ENCODE data around the gene C3orf22.

The C3orf22 gene

GRCh38 chr3:126526668-126527005 lies 32.1 kb downstream of the C3orf22 start:
- DNase-seq: no peak

GRCh38 chr3:126525853-126526667 lies 32.7 kb downstream of the C3orf22 start:
- DNase-seq: no peak

DNA sequence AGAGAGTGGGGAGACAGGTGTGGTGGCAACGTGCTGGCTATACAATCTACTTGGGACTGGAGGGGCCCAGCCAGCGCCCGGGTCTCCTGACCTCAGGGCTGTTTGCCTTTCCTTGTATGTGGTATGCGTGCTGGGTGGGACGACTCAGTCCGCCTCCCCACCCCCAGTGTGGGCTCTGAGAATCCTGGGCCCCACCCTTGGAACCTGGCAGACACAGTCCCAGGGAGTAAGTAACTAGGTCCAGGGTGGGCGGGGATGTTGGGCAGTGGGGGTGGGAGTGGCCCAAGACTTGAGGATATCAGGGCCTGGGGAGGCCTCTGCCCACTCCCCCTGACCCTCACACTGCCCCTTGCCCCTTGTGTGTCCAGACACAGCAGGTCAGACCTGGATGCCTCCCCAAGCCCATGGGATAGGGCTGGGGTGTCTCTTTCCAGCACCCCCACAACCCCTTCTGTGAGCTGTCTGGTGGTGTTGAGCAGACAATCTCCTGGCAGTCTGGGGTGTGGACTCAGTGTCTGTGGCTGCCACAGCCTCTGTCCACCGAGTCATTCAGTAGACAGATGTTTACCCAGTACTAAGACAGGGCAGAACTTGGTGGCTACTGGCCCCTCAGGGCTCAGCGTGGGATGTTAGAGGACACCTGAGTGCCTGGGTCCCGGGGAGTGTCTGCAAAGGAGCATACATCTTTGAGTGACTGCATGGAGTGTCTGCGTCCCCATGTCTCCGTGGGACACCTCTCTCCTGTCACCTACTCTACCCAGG lies 33.5 kb downstream of the C3orf22 start:
- DNase-seq: no peak

- no peak for DNase-seq
Observed at GRCh38 chr3:126524429-126524988, 34.2 kb downstream of the C3orf22 start.

- no peak for DNase-seq
Observed at GRCh38 chr3:126523745-126524428, 34.8 kb downstream of the C3orf22 start, which contains the start of gene CHST13. TSS of gene CHST13 (plus strand) at chr3:126524155. CDS start at chr3:126524333, 178 bp downstream.

GRCh38 chr3:126522363-126522788 lies 36.4 kb downstream of the C3orf22 start:
- no peak for DNase-seq

GRCh38 chr3:126521122-126521891 lies 37.4 kb downstream of the C3orf22 start:
- no peak for DNase-seq

DNA sequence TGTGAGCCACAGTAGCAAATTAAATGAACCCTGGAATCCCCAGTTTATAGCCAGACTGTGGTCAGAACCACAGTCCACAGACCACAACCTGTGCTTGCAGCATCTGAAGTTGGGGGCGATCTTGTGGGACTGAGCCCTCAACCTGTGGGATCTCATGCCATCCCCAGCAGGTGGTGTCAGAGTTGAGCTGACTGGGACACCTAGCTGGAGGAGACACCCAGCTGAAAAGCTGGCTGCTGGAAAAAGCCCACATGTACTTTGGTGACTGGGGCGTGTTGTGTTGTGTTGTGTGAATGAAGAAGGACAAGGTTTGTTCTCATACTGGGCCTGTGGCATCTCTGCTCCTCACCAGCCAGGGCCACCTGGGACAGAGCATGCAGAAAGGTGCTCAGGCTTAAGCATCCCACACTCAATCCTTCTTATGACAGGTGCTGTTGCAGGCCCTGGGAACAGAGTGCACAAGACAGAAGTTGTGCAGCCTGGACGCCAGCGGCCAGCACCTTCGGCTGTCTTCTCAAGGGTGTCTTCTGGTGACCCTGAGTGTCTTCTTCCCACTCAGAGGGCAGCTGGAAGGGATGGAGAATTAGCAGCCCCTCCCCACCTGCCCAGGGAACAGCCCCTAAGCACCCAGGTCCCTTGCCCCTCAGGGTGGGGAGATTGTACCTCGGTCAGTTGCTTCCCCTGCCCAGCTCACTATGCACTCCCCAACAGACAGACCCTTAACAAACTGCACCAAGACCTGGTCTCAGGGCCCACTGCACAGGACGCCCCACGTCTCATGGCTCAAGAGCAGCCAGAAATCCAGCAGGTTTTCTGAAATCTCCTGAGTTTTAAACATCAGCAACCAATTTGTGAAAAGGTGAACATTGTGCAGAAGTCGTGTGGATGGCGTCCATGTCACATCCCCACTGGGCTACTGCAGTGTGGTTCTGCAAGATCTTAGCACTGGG lies 39.0 kb downstream of the C3orf22 start:
- DNase-seq: no peak

- DNase-seq: no peak
Observed at GRCh38 chr3:126518779-126519177, 40.0 kb downstream of the C3orf22 start.

DNA sequence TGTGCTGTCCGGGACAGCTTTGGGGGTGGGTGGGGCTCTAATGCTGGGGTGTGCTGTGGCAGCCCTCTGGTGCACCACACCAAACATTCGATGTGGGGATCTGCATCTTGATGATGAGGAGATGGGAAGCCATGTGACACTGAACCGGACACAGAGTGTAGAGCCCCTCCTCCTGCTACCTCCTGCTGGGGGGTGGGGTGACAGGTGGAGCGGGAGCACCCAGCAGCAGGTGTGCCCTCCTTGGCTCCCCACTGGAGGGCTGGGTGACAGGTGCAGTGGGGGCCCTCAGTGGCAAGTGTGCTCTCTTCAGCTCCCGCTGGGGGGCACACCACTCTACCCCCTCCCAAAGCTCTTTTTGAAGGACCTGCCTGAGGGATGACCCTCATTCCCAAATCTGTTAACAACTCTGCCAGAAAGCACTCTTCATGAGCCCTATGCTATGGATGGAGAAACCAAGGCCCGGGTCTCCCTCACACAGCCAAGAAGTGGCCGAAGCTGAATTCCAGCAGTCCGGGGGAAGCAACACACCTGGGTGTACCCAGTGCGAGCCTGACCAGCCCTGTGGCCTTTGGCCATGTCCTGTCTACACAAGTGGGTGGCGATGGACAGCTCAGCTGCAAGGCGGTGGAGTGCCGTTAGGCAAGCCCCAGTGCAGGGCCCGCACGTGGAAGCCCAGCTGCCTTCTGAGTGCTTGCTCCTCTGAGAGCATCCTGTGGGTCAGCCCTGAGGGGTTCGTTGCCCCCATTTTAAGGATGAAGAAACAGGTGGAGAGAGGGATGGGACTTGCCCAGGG lies 40.5 kb downstream of the C3orf22 start:
- no peak for DNase-seq

DNA sequence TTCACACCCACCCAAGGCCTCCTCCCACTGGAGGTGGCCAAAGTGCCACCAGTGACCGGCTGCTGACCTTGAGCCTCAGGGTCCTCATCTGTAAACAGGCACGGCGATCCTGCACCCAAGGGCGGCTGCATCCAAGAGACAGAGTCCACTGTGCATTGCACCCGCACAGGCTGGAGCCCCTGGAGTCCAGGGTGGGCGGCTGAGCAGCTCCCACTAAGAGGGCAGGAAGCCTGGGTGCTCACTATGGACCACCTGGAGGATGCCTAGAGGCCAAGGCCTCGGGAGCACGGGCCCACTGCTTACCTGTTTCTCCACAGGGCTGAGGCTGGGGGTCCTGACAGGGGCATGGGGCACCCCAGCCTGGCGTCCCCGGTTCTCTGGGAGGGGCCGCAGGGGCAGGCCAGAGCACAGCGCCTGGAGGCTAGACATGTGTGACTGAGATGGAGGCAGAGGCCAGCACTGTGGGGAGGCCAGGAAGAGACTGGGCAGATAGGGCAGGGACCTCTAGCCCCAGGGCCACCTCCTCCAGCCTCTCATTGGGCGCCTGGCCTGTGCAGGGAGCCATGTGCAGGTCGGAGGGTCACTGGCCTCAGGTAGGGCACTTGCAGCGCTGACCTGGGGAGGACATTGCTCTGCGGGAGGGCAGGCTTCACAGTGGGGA lies 41.3 kb downstream of the C3orf22 start, which contains the start of gene UROC1:
UROC1 (minus strand) TSS at position 483 of the 661 bp plus-strand sequence; CDS start at position 429, 54 bp downstream.
- no peak for DNase-seq

DNA sequence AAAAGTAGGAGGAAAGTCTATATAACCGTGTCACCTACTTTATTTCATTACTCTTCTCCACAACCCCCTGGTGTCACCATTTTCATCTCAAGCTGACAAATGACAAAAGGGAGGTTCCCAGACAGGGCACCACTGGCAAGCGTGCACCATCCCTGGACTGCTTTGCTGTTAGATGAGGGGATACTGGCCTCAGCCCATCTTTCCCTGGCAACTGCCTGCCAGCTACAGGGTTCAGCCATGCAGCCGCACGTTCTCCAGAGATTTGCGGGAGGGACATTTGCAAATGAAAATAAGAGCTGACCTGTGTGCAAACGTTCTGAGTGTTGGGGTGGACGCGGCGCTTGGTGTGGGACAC lies 41.8 kb downstream of the C3orf22 start:
- DNase-seq: no peak

DNA sequence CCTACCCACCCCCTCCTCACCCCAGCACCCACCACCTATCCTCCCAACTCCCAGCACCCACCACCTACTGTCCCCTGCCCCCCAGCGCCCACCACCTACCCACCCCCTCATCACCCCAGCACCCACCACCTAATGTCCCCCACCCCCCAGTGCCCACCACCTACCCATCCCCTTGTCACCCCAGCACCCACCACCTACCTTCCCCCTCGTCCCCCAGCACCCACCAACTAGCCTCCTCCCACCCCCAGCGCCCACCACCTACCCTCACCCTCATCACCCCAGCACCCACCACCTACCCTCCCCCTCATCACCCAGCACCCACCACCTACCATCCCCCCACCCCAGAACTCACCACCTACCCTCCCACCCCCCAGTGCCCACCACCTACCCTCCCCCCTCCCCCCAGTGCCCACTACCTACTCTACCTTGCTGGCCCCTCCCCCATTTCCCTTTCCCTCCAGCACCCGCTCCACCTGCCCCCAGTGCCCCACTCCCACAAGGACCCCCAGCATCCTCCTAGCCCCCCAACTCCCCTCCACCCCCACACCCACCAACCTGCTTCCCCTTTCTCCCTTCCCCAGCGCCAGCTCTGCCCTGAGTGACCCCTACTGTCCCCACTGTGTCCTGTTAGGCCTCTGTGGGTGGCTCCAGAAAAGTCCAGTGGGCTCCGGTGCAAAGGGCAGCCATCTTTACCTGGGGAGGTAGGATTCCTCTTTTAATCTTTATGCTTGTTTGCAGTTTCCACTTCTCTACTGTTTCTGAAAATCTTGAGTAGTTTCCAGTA lies 42.4 kb downstream of the C3orf22 start:
- DNase-seq: no peak

GRCh38 chr3:126515066-126515706 lies 43.5 kb downstream of the C3orf22 start:
- DNase-seq: no peak

DNA sequence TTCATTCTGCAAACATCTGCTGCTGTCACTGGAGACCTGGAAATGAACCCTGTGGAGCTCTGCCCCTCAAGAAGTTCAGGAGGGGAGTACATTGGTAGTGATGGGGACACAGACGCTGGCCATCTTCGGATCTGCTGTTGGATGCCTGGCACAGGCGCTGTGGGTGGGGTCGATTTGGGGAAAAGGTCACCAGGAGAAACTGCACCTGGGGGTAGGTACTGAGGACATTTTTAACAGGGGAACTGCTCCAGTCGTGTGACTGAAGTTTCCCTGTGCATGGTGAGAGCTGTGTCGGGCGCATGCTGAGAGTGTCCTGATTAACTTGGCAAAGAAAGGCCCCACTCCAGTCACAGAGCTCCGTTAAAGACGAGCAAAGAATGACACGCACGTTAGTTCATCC lies 44.6 kb downstream of the C3orf22 start:
- no peak for DNase-seq

DNA sequence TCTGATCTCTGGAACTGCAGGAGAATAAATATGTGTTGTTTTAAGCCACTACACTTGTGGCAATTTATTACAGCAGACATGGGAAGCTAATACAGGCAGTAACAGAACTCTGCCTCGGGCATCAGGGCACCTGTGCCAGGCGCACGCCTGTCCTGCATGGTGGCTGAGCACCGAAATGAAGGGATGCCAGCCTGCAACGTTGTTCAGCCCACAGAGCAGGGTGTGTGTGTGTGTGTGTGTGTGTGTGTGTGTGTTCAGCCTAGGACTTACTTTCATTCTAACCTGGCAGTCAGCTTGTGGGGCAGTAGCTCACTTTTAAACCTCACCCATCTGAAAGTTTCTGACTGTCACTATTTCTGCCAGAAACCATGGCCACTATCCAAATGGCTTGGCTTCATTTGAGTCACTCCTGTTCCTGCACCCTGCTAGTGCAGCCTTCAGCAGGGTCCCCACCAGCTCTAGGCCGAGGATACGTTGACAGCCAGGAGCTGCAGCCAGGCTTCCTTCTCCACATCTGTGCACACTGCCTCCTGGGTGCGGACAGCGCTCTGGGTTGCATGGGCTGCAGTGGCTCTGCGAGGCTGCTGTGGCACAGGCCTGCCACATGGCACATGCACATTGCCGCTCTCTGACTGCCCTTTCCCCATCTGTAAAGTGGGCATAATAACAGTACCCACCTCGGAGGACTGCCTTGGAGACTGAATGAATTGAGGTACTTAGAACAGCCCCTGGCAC lies 45.6 kb downstream of the C3orf22 start:
- DNase-seq: no peak

DNA sequence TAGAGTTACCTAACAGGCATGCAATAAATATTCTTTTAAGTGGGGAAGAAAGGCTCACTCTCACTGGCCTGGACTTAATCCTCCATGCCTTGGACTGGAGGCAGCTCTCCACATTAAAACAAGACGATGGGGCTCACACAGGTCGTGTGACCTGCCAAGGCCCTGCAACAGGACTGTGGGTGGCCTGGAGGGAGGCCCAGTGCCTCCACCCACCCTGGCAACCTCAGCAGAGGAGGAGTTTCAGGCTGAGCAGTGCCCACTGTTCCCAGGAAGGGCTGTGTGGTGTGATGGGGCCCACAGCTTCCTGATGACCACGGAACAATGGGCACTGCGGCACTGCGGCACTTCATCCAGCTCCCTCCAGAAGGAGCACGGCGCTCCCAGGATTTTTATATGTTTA lies 46.7 kb downstream of the C3orf22 start:
- DNase-seq: no peak

DNA sequence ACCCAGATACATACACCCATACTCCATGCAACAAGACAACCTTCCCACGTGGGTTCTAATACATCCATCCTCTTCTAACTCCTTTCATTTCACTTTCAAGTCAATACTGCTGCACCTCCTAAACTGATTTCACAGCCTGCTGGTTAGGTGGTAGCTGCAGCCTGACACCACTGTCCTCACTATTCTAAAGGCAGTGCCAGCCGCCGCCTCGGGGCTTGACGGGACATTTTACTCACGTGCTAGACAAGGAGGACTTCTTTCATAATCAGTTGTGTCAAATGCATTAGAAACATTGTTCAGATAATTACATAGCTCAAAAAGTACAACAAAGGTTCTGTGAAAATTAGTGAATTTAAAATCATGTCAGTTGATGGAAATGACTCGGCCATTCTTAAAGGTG lies 47.4 kb downstream of the C3orf22 start:
- no peak for DNase-seq

Measured in DMS153 (cell line).